H1 (cell line): ENCODE measurements around the gene LRRC4C. TPM values are rescaled to one million over a fixed set of nuclear protein-coding genes. Genes with fewer than 3 reads are reported as not detected.
"Not testable (repeated sequence)": the region's sequence is repeated elsewhere in the genome, so short reads cannot be mapped to it uniquely, and the experiment has no call there.

Source experiments
- CTCF ChIA-PET: fragments of 300-600 bp; sonication (Branson Sonifier 250); formaldehyde crosslinking; loops from one replicate; lab custom pipeline; 2021; ENCODE audit not compliant: partially characterized antibody; lab: Charles Lee
- POLR2A ChIA-PET: fragments of 300-600 bp; sonication (Branson Sonifier 250); formaldehyde crosslinking; loops from one replicate; lab custom pipeline; 2021; ENCODE audit warnings: inconsistent platforms; ENCODE audit not compliant: partially characterized antibody; lab: Charles Lee
- DNase-seq, 2 experiments: peaks; one replicate each; pipeline versions ENCODE4 v3.0.0 to v3.0.0-alpha.2; 2010 to 2022; ENCODE audit warnings: low spot score in 2 of 2, low read depth in 1 of 2, mixed read lengths in 1 of 2
- FAIRE-seq: peaks from 2 replicates; lab custom pipeline; 2011; peaks lifted over from hg19 to GRCh38; lab: Jason Lieb, UNC
- H2AFZ ChIP-seq: 2 replicates; pipeline ENCODE4 v1.8.1; 2012; ENCODE audit warnings: low read length, inconsistent platforms
- H2AK5ac ChIP-seq: 2 replicates; pipeline ENCODE4 v1.6.1; 2013; ENCODE audit warnings: low read depth, low read length
- H2BK120ac ChIP-seq: replicated peaks from 2 replicates; pipeline ENCODE3; 2013; ENCODE audit warnings: low read depth, low read length, inconsistent platforms
- H2BK12ac ChIP-seq: 2 replicates; pipeline ENCODE4 v1.6.1; 2013; ENCODE audit warnings: low read depth, low read length
- H2BK15ac ChIP-seq: 2 replicates; pipeline ENCODE4 v1.6.1; 2013; ENCODE audit warnings: low read length
- H2BK20ac ChIP-seq: 2 replicates; pipeline ENCODE4 v1.6.1; 2013; ENCODE audit warnings: low read length
- H2BK5ac ChIP-seq: 2 replicates; pipeline ENCODE4 v1.6.1; 2013; ENCODE audit warnings: low read depth, low read length
- H3K14ac ChIP-seq: 2 replicates; pipeline ENCODE4 v1.6.1; 2013; ENCODE audit warnings: inconsistent platforms; ENCODE audit not compliant: insufficient read length
- H3K18ac ChIP-seq: 2 replicates; pipeline ENCODE4 v1.6.1; 2013; ENCODE audit warnings: low read length; ENCODE audit errors: extremely low read depth
- H3K23ac ChIP-seq: 2 replicates; pipeline ENCODE4 v1.6.1; 2013; ENCODE audit warnings: inconsistent platforms; ENCODE audit not compliant: insufficient read length
- H3K23me2 ChIP-seq: 2 replicates; pipeline ENCODE4 v1.6.1; 2013; ENCODE audit warnings: low read depth, low read length
- H3K27ac ChIP-seq: 2 replicates; pipeline ENCODE4 v1.6.1; 2011; ENCODE audit warnings: low read depth, low read length, inconsistent platforms
- H3K27me3 ChIP-seq, 4 experiments: replicated peaks in 1 of 4; 1 replicate in 1 of 4; 2 replicates in 3 of 4; pipeline versions ENCODE4 v1.6.1 to v1.8.1; 2011 to 2013; ENCODE audit warnings: low read length in 3 of 4, mild to moderate bottlenecking in 3 of 4, inconsistent platforms in 2 of 4, mixed read lengths in 2 of 4, moderate library complexity in 1 of 4; ENCODE audit not compliant: control insufficient read depth in 3 of 4, insufficient read depth in 3 of 4; ENCODE audit errors: extremely low read depth in 1 of 4
- H3K36me3 ChIP-seq, 4 experiments: 2 replicates each; pipeline versions ENCODE4 v1.6.1 to v1.8.1; 2011 to 2013; ENCODE audit warnings: mild to moderate bottlenecking in 4 of 4, low read length in 3 of 4, moderate library complexity in 2 of 4, control low read depth in 1 of 4, inconsistent platforms in 1 of 4; ENCODE audit not compliant: insufficient read depth in 4 of 4, control insufficient read depth in 2 of 4
- H3K4ac ChIP-seq: replicated peaks from 2 replicates; pipeline ENCODE3; 2013; ENCODE audit warnings: low read length, low read depth, mixed read lengths, inconsistent platforms; ENCODE audit not compliant: insufficient read length
- H3K4me1 ChIP-seq, 4 experiments: replicated peaks in 1 of 4; 1 replicate in 1 of 4; 2 replicates in 3 of 4; pipeline versions ENCODE4 v1.6.1 to v1.8.1; 2011 to 2013; ENCODE audit warnings: low read length in 3 of 4, inconsistent platforms in 2 of 4, mixed read lengths in 1 of 4; ENCODE audit not compliant: insufficient read depth in 4 of 4, control insufficient read depth in 3 of 4
- H3K4me2 ChIP-seq, 2 experiments: 2 replicates each; pipeline versions ENCODE4 v1.6.1 to v1.8.1; 2011 to 2013; ENCODE audit warnings: low read depth in 2 of 2, low read length in 2 of 2, control low read depth in 1 of 2, inconsistent platforms in 1 of 2, mild to moderate bottlenecking in 1 of 2; ENCODE audit not compliant: insufficient read depth in 1 of 2
- H3K4me3 ChIP-seq, 4 experiments: fragments of 200-600, 300-600 bp in 1 of 4; sonication (generic), shearing (Covaris generic), sonication (Bioruptor Twin) in 1 of 4; 2 replicates each; pipeline versions ENCODE4 v1.5.1 to v1.8.1; 2011 to 2016; ENCODE audit warnings: low read length in 4 of 4, low read depth in 3 of 4, control low read depth in 2 of 4, inconsistent platforms in 2 of 4, mild to moderate bottlenecking in 2 of 4, mixed read lengths in 1 of 4, moderate library complexity in 1 of 4; ENCODE audit not compliant: insufficient read depth in 2 of 4; ENCODE audit errors: extremely low read depth in 1 of 4
- H3K56ac ChIP-seq: replicated peaks from 2 replicates; pipeline ENCODE3; 2013; ENCODE audit warnings: low read depth, mild to moderate bottlenecking, mixed read lengths, low read length, inconsistent platforms; ENCODE audit not compliant: insufficient read length
- H3K79me1 ChIP-seq: 2 replicates; pipeline ENCODE4 v1.6.1; 2013; ENCODE audit warnings: low read depth, low read length, control low read depth
- H3K79me2 ChIP-seq, 2 experiments: 2 replicates each; pipeline versions ENCODE4 v1.6.1 to v1.8.1; 2012 to 2013; ENCODE audit warnings: low read length in 2 of 2, mild to moderate bottlenecking in 2 of 2, inconsistent platforms in 1 of 2; ENCODE audit not compliant: insufficient read depth in 2 of 2, control insufficient read depth in 1 of 2
- H3K9ac ChIP-seq, 4 experiments: replicated peaks in 1 of 4; 1 replicate in 1 of 4; 2 replicates in 3 of 4; pipeline versions ENCODE4 v1.6.1 to v1.8.1; 2011 to 2013; ENCODE audit warnings: low read depth in 3 of 4, low read length in 3 of 4, control low read depth in 2 of 4, mild to moderate bottlenecking in 2 of 4, moderate library complexity in 2 of 4, inconsistent platforms in 1 of 4; ENCODE audit errors: extremely low read depth in 1 of 4
- H3K9me3 ChIP-seq, 2 experiments: 2 replicates each; pipeline versions ENCODE4 v1.6.1 to v1.8.1; 2012 to 2013; ENCODE audit warnings: mild to moderate bottlenecking in 2 of 2, moderate library complexity in 2 of 2, control low read depth in 1 of 2, inconsistent platforms in 1 of 2, low read depth in 1 of 2, low read length in 1 of 2, mixed read lengths in 1 of 2; ENCODE audit not compliant: insufficient read depth in 2 of 2
- H4K20me1 ChIP-seq, 2 experiments: replicated peaks in 1 of 2; 2 replicates each; pipeline versions ENCODE3 to v1.8.1; 2011 to 2013; ENCODE audit warnings: inconsistent platforms in 2 of 2, low read length in 2 of 2, mild to moderate bottlenecking in 1 of 2; ENCODE audit not compliant: insufficient read depth in 2 of 2, control insufficient read depth in 1 of 2
- H4K5ac ChIP-seq: 2 replicates; pipeline ENCODE4 v1.6.1; 2013; ENCODE audit warnings: low read length, low read depth, mixed read lengths, inconsistent platforms; ENCODE audit not compliant: insufficient read length
- H4K8ac ChIP-seq: 2 replicates; pipeline ENCODE4 v1.8.0; 2013; ENCODE audit warnings: mild to moderate bottlenecking, moderate library complexity, low read length, inconsistent platforms; ENCODE audit not compliant: insufficient read depth; ENCODE audit errors: extremely low read depth
- H4K91ac ChIP-seq: replicated peaks from 2 replicates; pipeline ENCODE3; 2013; ENCODE audit warnings: low read length, mixed read lengths, inconsistent platforms; ENCODE audit not compliant: insufficient read length
- WGBS, 2 experiments: shearing (Covaris generic) in 1 of 2; methylation state at CpG; one replicate each; pipeline versions ENCODE4 v1.1.6 to v1.1.7; 2013 to 2015; ENCODE audit warnings: low lambda C conversion rate in 2 of 2, mixed read lengths in 2 of 2, inconsistent platforms in 1 of 2, low coverage in 1 of 2, missing lambda C conversion rate in 1 of 2; ENCODE audit not compliant: insufficient replicate concordance in 2 of 2, insufficient coverage in 1 of 2, insufficient read length in 1 of 2; ENCODE audit errors: extremely low coverage in 1 of 2, missing lambda C conversion rate in 1 of 2; 5-methylcytosine and 5-hydroxymethylcytosine counted together
- polyA plus RNA-seq, 7 experiments: library from polyadenylated mRNA; depleted of rRNA in 3 of 7; stranded (reverse) in 5 of 7; unstranded in 2 of 7; fragments of >200 nt in 5 of 7; fragments of 200-250 nt in 2 of 7; gene quantifications; 1 replicate in 5 of 7; 2 replicates in 1 of 7; 4 replicates in 1 of 7; pipeline versions ENCODE4 v1.2.1 to v1.2.3, GENCODE V29; 2011 to 2013; ENCODE audit warnings: missing spikeins in 2 of 7, mixed read lengths in 2 of 7
- total RNA-seq: library from RNA; stranded (reverse); fragmentation: NEBNext Ultra II Directional; extraction: Animal tissue kit (Norgen Biotek cat#: 25700); gene quantifications from 2 replicates; pipeline ENCODE4 v1.2.1, GENCODE V29; 2021

LRRC4C gene
- total and polyA plus RNA-seq, 2 of the 8 experiments (the other 6 are each of a cell fraction or from before 2014, with no cell fraction given), result 0.23 to 2.2 TPM

DNA sequence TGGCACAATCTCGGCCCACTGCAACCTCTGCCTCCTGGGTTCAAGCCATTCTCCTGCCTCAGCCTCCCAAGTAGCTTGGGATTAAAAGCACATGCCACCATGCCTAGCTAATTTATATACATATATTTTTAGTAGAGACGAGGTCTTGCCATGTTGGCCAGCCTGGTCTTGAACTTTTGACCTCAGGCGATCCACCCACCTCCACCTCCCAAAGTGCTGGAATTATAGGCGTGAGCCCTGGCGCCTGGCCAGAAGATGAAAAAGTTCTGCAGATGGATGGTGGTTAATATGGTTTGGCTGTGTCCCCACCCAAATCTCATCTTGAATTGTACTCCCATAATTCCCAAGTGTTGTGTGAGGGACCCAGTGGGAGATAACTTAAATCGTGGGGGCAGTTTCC lies 937.4 kb downstream of the LRRC4C start:
- H3K36me3 ChIP-seq, H3K27me3 ChIP-seq, H3K79me2 ChIP-seq, H4K5ac ChIP-seq, H3K14ac ChIP-seq, FAIRE-seq, H3K4me2 ChIP-seq, H4K20me1 ChIP-seq, H2BK20ac ChIP-seq, H3K4ac ChIP-seq, H3K79me1 ChIP-seq, DNase-seq, H3K27ac ChIP-seq, H2BK5ac ChIP-seq, H4K91ac ChIP-seq, H3K9ac ChIP-seq, H3K23ac ChIP-seq, H2AFZ ChIP-seq, H2BK12ac ChIP-seq, H3K4me1 ChIP-seq, CTCF ChIA-PET, H2AK5ac ChIP-seq, H4K8ac ChIP-seq, H3K56ac ChIP-seq, H2BK15ac ChIP-seq, H3K18ac ChIP-seq, H3K9me3 ChIP-seq, H3K4me3 ChIP-seq, POLR2A ChIA-PET, H3K23me2 ChIP-seq, H2BK120ac ChIP-seq: not testable (repeated sequence)
- WGBS, 2 experiments, result 92% methylated on average over 6 of the region's 6 CpGs; no CpG with 5 or more reads in 1 of the 2 experiments
